A673 (cell line): Measurements from ENCODE around the gene CUX1. TPM values are rescaled to one million over a fixed set of nuclear protein-coding genes. Genes with fewer than 3 reads are reported as not detected.
"Not testable (repeated sequence)": the region's sequence is repeated elsewhere in the genome, so short reads cannot be mapped to it uniquely, and the experiment has no call there.

Experiments
- BruUV-seq: library from RNA; stranded (reverse); fragments of 400-500 nt; replicated peaks from 2 replicates; lab custom pipeline; 2021; lab: Mats Ljungman, UMichigan
- CTCF ChIA-PET: fragments of 300-600 bp; sonication (Branson Sonifier 250); formaldehyde crosslinking; loops from one replicate; lab custom pipeline; 2022; ENCODE audit warnings: antibody characterized with exemption; lab: Charles Lee
- POLR2A ChIA-PET: fragments of 300-600 bp; sonication (Branson Sonifier 250); formaldehyde crosslinking; loops from one replicate; lab custom pipeline; 2022; ENCODE audit warnings: antibody characterized with exemption; ENCODE audit not compliant: low non-redundant PET; lab: Charles Lee
- DNase-seq: peaks from one replicate; pipeline ENCODE4 v3.0.0-alpha.2; 2015; ENCODE audit warnings: low spot score
- H3K27ac ChIP-seq: fragments of 200-600 bp; sonication (generic); 2 replicates; pipeline ENCODE4 v1.5.1; 2016; ENCODE audit warnings: mixed run types, low read depth, mild to moderate bottlenecking, mixed read lengths, antibody characterized with exemption, low read length; ENCODE audit not compliant: poor library complexity, severe bottlenecking
- H3K27me3 ChIP-seq: fragments of 200-600 bp; sonication (generic); replicated peaks from 2 replicates; pipeline ENCODE4 v1.6.1; 2017; ENCODE audit warnings: mixed run types, low read depth, mild to moderate bottlenecking, mixed read lengths, antibody characterized with exemption, low read length; ENCODE audit not compliant: insufficient read depth, poor library complexity
- H3K36me3 ChIP-seq: fragments of 200-600 bp; sonication (generic); 2 replicates; pipeline ENCODE4 v1.6.1; 2016; ENCODE audit warnings: mixed run types, mild to moderate bottlenecking, mixed read lengths, antibody characterized with exemption, low read length; ENCODE audit not compliant: insufficient read depth, poor library complexity, severe bottlenecking
- H3K4me1 ChIP-seq: fragments of 200-600 bp; sonication (generic); 2 replicates; pipeline ENCODE4 v1.6.1; 2017; ENCODE audit warnings: mixed run types, mild to moderate bottlenecking, mixed read lengths, antibody characterized with exemption, low read length; ENCODE audit not compliant: insufficient read depth, poor library complexity, severe bottlenecking
- H3K4me3 ChIP-seq: fragments of 200-600 bp; sonication (generic); 2 replicates; pipeline ENCODE4 v1.5.1; 2016; ENCODE audit warnings: low read depth, mixed run types, mild to moderate bottlenecking, mixed read lengths, low read length; ENCODE audit not compliant: poor library complexity, severe bottlenecking
- H3K9me3 ChIP-seq: fragments of 200-600 bp; sonication (generic); 2 replicates; pipeline ENCODE4 v1.6.1; 2016; ENCODE audit warnings: mixed run types, low read depth, mild to moderate bottlenecking, mixed read lengths, antibody characterized with exemption, low read length; ENCODE audit not compliant: poor library complexity, severe bottlenecking
- EZH2 ChIP-seq: fragments of 200-600 bp; sonication (generic); IDR thresholded peaks from 2 replicates; pipeline ENCODE4 v1.6.1; 2017; ENCODE audit warnings: borderline replicate concordance, low read depth, mild to moderate bottlenecking, mixed read lengths, antibody characterized with exemption, low read length; ENCODE audit not compliant: poor library complexity, severe bottlenecking
- intact Hi-C: fragments of 100-400 bp; cut with micrococcal nuclease; formaldehyde crosslinking; loops from one replicate; pipeline ENCODE4 v1.10.0; 2022; ENCODE audit not compliant: unreplicated experiment
- total RNA-seq: library from RNA; stranded (reverse); gene quantifications from 2 replicates; pipeline ENCODE4 v1.2.3, GENCODE V29; 2021
- TF ChIP-seq, protein P1 (sequence below): fragments of 300-800, 200-600 bp; sonication (generic); conservative IDR thresholded peaks from 2 replicates; pipeline ENCODE4 v1.5.1; 2017; ENCODE audit warnings: low read depth, mild to moderate bottlenecking, antibody characterized with exemption, low read length, moderate library complexity, mixed read lengths

Gene CUX1
- total RNA-seq, 1 experiment from 2014 or later: 49.4 TPM

DNA sequence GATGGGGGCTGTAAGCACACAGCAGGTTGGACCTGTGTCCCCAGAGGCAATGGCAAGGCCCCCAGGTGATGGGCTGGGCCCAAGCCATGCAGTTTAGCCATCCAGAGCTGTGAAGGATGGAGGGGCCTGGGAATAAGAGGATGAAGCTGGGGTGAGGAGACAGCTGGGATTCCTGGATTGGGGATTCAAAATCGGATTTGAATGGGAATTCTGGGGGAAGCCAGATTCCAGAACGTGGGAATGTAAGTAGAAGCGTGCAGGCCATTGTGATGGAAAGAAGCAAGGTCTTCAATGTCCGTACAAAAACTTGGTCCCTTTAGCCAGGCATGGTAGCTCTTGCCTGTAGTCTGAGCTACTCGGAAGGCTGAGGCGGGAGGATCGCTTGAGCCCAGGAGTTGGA is 479.1 kb downstream of the CUX1 start:
- no peak for TF ChIP-seq EZH2
- TF ChIP-seq, protein P1, sequence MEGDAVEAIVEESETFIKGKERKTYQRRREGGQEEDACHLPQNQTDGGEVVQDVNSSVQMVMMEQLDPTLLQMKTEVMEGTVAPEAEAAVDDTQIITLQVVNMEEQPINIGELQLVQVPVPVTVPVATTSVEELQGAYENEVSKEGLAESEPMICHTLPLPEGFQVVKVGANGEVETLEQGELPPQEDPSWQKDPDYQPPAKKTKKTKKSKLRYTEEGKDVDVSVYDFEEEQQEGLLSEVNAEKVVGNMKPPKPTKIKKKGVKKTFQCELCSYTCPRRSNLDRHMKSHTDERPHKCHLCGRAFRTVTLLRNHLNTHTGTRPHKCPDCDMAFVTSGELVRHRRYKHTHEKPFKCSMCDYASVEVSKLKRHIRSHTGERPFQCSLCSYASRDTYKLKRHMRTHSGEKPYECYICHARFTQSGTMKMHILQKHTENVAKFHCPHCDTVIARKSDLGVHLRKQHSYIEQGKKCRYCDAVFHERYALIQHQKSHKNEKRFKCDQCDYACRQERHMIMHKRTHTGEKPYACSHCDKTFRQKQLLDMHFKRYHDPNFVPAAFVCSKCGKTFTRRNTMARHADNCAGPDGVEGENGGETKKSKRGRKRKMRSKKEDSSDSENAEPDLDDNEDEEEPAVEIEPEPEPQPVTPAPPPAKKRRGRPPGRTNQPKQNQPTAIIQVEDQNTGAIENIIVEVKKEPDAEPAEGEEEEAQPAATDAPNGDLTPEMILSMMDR: no peak
- Histone ChIP-seq H3K27ac (no peak overlapping the region), H3K4me1 (peaks cover 4% of the 10 kb centered on the region), H3K36me3 (no peaks in the 10 kb centered on the region), H3K27me3 (no peaks in the 10 kb centered on the region), H3K9me3 (no peaks in the 10 kb centered on the region), H3K4me3 (no peak overlapping the region)
- ChIA-PET POLR2A (no interaction called here), CTCF (no interaction called here)
- intact Hi-C loops: no loop called here
- no peak for DNase-seq
- BruUV-seq: no TSS peak

DNA sequence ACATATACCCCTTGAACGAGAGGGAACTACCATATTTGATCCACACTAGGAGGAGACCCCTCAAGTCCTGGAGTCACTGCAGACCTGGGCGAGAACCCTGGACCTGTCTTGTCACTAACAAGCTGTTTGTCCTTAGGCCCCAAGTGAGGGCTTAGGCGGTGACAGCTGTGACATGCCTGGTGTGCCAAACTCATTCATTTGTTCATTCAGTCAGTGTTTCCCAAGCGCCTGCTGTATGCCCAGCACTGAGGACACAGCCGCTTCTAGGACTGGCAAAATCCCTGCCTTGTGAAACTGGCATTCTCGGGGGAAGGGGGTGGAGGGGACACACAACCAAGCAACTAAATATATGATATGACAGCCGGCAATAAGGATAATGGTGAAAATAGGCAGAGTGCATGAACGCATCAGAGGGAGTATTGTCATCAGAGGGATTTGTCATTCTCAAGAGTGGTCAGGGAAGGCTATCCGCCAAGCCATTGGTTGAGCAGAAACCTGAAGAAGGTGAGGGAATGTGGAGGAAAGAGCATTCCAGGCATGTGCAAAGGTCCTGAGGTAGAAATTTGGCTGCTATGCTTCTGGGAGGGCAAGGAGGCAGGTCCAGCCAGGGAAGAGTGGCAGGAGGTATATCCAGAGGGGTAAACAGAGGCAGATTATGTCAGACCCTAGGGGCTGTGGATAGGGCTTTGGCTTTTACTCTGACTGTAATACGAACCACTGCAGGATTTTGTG is 480.2 kb downstream of the CUX1 start:
- Histone ChIP-seq H3K4me3 (no peak overlapping the region), H3K9me3 (no peaks in the 10 kb centered on the region), H3K36me3 (no peaks in the 10 kb centered on the region), H3K4me1 (peaks cover 3% of the 10 kb centered on the region), H3K27ac (no peak overlapping the region), H3K27me3 (no peaks in the 10 kb centered on the region)
- CTCF ChIA-PET: no interaction called here
- DNase-seq: no peak
- intact Hi-C loops: no loop called here
- TF ChIP-seq EZH2: no peak
- TF ChIP-seq, protein P1: no peak
- POLR2A ChIA-PET: interaction anchor here (0.6 kb wide), 1 partner anchor 16 kb away, joined by 12 read pairs; no protein-coding TSS in a partner anchor
- no TSS peak for BruUV-seq

DNA sequence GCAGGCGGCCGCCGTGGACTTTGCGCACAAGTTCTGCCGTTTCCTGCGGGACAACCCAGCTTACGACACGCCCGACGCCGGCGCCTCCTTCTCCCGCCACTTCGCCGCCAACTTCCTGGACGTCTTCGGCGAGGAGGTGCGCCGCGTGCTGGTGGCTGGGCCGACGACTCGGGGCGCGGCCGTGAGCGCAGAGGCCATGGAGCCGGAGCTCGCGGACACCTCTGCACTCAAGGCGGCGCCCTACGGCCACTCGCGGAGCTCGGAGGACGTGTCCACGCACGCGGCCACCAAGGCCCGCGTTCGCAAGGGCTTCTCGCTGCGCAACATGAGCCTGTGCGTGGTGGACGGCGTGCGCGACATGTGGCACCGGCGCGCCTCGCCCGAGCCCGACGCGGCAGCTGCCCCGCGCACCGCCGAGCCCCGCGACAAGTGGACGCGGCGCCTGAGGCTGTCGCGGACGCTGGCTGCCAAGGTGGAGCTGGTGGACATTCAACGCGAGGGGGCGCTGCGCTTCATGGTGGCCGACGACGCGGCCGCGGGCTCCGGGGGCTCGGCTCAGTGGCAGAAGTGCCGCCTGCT is 483.3 kb downstream of the CUX1 start:
- Histone ChIP-seq H3K9me3 (no peaks in the 10 kb centered on the region), H3K27me3 (no peaks in the 10 kb centered on the region), H3K27ac (no peak overlapping the region), H3K4me1 (no peaks in the 10 kb centered on the region), H3K36me3 (no peaks in the 10 kb centered on the region), H3K4me3 (no peak overlapping the region)
- DNase-seq: no peak
- TF ChIP-seq, protein P1: no peak
- no peak for TF ChIP-seq EZH2
- CTCF ChIA-PET: no interaction called here
- POLR2A ChIA-PET: no interaction called here
- intact Hi-C loops: no loop called here
- no TSS peak for BruUV-seq

DNA sequence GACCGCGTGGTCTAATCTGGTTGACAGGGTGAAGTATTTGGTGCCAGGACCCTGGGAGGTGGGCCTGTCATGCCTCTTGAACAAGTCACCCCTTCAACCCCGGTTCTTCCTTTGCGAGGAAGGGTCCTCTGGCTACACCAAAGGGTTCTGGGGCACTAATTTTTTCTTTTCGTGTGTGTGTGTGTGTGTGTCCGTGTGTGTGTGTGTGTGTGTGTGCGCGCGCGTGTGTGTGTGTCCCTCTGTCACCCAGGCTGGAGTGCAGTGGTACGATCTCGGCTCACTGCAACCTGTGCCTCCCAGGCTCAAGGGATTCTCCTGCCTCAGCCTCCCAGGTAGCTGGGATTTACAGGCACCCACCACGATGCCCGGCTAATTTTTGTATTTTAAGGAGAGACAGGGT is 483.9 kb downstream of the CUX1 start:
- BruUV-seq, H3K9me3 ChIP-seq, POLR2A ChIA-PET, H3K4me1 ChIP-seq, H3K27ac ChIP-seq, H3K4me3 ChIP-seq, H3K36me3 ChIP-seq, intact Hi-C loops, CTCF ChIA-PET, DNase-seq, H3K27me3 ChIP-seq: not testable (repeated sequence)
